Stimulated activated CD8-positive, alpha-beta memory T cell treated with anti-CD3 and anti-CD28 coated beads, Interleukin-7, amount 100 ng/mL, for 24 hours (primary cell): Measurements from ENCODE around the gene PRR22.
A peak's percentile ranks its signal among the peaks of the same experiment; 100 is the strongest.

ENCODE experiments used
- DNase-seq: peaks from one replicate; pipeline ENCODE4 v3.0.0-alpha.2; 2020; ENCODE audit warnings: low read depth

PRR22 gene

DNA sequence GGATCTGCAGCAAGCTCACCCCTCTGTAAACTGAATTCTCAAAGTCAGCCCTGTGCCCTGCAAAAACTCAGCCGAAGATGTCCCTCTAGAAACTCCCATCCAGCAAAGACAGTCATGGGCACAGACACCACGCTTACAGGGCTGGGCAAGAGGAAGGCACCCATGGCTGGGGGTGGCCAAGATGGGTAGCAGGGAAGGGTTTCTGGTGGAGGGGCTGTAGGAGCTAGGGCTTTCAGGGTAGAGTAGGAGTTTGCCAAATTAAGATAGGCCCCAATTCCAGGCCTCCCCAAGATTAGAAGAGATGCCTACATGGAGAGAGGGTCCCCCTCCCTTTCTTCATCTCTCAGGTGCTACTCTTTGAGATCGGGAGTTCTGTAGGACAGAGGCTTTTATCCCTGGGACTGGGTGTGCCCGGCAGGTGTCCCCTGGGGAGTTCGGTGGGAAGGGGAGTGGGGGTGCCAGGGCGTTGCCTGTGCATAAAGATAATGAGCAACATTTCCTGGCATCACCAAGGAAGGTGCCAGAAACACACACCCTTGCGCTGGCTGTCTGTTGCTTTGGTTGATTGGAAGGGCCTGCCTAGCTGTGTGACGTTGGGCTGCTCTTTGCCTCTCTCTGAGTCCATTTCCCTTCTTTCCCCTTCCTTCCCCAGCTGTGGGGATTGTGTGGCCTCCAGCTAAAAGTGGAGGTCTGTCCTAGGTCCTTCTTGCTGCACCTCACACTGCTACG is 29.7 kb upstream of the PRR22 start:
- DNase-seq = no peak

DNA sequence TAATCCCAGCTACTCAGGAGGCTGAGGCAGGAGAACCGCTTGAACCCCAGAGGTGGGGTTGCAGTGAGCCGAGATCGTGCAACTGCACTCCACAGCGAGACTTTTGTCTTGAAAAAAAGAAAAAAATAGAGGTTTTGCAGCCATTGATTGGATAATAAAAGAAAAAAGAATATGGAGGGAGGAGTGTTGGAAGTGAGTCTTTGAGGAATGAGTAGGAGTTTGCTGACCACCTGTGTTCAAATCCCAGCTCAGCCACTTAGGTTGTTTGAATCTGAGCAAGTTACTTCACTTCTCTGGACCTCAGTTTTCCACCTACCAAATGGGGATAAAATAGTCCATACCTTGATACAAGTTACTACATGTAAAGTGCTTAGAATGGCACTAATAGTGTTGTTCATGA is 26.6 kb upstream of the PRR22 start:
- no peak for DNase-seq

- no peak for DNase-seq
Measured at GRCh38 chr19:5809469-5809868, 24.9 kb upstream of the PRR22 start.

DNA sequence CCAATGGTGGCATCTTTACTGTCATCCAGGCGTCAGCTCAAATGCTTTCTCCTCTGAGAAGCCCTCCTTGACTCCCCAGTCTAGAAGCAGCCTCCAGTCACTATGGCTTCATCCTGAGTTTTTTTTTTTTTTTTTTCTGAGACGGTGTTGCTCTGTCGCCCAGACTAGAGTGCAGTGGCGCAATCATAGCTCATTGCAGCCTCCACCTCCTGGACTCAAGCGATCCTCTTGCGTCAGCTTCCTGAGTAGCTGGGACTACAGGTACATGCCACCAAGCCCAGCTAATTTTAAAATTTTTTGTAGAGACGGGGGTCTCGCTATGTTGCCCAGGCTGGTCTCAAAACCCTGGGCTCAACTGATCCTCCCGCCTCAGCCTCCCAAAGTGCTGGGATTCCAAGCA is 24.5 kb upstream of the PRR22 start:
- DNase-seq = no peak

DNA sequence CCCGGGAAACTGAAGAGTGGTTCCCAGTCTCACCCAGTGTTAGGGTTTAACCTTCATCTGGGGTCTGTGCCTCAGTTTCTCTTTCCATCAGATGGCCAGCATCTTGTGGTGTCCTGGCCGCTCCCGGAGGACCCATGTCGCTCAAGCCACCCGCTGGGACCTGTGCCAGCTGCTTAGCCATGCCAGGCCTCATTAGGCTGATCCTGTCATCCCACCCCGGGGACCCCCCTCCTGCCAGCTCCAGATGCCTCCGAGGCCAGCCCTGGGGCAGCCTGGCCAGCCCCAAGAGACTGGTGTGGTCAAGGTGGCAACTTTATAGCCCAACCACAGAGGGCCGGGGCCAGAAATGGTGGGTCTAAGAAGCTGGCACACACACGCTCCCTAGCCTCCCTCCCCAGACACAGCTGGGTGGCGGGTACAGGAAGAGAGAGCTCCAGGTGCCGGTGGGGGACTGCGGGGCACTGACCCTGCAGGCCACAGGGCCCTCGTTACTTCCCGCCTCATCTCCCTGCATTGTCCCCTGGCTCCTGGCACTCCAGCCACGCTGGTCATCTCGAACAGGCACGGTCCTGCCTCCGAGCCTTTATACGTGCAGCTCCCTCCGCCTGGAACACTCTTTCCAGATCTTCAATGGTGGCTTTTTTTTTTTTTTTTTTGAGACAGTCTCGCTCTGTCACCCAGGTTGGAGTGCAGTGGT is 23.7 kb upstream of the PRR22 start:
- DNase-seq = no peak

GRCh38 chr19:5806905-5807304 is 22.4 kb upstream of the PRR22 start:
- DNase-seq = no peak

- no peak for DNase-seq
Measured at GRCh38 chr19:5806133-5806489, 21.6 kb upstream of the PRR22 start.

- peak; percentile 30 for DNase-seq
Measured at GRCh38 chr19:5805462-5806132, 21.1 kb upstream of the PRR22 start.

- no peak for DNase-seq
Measured at GRCh38 chr19:5804516-5805461, 20.2 kb upstream of the PRR22 start, which contains the start of gene NRTN. TSS of gene NRTN (plus strand) at chr19:5805067. CDS start at chr19:5824166, 19,099 bp downstream.

- DNase-seq = peak; percentile 84
Measured at GRCh38 chr19:5803752-5804515, 19.4 kb upstream of the PRR22 start.

DNA sequence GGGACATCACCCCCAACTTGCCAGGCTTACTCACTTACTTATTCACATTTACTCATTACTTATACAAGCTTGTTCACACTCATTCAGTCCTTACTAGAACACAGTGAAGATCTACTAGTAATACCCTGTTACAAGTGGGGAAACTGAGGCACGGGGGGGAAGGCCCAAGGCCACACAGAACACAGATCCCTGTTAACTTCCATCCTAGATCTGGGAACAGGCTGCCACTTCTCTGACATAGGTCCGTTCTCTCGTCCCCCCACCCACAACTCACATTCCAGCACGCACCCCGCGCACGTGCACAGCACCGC is 18.9 kb upstream of the PRR22 start:
- no peak for DNase-seq

GRCh38 chr19:5801796-5802619 is 17.5 kb upstream of the PRR22 start:
- DNase-seq = no peak

DNA sequence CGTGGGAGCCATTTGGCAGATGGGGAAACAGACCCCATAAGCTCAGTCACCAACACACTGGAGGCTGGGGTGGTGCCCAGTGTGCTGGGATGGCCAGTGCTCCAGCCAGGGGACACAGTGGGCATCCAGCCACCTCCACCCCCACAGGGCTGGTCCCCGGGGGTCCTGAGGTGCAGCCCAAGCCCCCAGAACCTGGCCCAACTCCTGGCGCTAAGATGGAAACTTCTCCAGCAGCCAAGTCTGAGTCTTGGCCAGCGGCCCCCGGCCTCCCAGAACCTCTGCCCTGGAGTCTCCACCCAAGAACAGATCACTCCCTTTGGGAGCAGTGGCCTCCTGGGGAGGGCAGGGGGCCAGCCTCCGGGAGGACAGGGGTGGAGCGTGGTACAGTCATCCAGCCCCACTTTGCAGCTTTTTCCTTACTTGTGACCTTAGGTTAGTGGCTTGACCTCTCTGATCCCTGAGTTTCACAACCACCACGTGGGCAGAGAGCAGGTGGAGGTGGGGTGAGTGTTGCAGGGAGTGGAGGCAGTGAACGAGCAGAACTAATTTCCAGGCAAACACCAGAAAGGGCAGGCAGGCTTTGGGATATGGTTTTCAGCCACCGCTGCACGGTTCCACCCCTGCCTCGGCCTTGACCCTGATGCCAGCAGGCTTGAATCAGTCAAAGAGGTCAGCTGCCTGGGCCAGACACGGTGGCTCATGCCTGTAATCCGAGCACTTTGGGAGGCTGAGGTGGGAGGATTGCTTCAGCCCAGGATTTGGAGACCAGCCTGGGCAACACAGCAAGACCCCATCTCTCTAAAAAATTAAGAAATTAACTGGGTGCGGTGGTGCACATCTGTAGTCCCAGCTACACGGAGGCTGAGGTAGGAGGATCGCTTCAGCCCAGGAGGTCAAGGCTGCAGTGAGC is 16.1 kb upstream of the PRR22 start:
- no peak for DNase-seq

DNA sequence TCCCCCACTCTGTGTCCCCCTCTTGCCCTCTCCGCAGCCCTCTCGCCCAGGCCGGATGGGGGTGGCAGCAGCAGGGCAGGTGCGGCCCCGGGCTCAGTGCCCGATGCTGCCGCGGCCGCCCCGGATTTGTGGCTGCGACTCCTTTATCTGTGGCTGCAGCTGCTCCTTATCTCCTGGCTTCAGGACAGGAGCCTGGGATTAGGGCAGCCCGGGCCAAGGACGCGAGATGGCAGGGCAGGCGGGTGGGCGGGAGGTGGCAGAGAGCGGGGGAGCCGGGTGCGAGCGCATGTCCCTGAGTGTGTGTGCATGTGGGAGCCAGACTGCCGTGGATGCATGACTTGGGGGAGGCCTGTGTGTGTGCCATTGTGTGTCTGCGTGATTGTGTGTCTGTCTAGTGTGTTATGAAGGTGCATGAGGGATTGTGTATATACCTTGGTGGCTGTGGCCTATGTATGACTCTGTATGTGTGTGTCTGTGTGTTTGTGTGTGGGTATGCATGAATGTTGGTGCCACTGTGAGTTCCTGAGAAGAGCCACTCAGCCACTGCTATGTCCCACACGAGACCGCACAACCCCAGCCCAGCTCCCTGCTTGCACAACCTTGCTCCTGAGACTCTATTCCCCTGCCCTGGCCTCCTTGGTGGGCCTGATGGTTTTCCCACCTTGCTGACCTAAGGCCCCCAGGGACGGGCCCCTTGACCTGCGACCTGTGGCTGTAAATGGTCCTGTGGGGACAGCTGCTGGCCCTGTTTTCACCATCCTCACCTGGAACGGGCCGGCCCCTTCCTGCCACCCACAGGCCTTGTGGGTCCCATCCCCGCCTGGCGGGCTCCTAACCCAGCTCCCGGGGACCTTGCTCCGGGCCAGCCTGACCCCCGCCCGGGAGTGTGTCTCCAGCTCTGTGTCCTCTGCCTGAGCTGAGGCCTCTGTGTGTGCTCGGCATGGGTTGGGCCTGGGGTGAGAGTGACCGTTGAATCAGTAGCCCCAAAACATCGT is 15.0 kb upstream of the PRR22 start:
- no peak for DNase-seq

- DNase-seq = no peak
Measured at GRCh38 chr19:5798244-5798643, 13.7 kb upstream of the PRR22 start.

DNA sequence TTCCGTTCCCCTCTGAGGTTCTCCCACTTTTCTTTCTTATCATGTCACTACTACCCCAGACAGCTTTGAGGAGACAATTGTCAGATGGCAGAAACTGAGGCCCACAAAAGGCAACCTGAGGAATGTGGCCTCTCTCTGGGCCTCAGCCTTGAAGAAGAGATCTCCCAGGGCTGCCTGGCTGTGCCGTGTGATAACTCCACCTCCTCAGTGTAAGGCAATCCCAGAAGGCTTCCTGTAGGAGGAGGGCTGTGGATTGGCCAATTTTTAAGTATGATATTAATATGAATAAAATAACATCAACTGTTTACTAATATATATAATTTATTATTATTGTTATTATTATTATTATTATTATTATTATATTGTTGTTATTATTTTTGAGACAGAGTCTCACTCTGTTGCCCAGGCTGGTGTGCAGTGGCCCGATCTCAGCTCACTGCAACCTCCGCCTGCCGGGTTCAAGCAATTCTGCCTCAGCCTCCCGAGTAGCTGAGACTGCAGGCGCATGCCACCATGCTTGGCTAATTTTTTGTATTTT is 10.9 kb upstream of the PRR22 start:
- no peak for DNase-seq

GRCh38 chr19:5793188-5793587 is 8.6 kb upstream of the PRR22 start:
- DNase-seq = no peak

GRCh38 chr19:5792224-5792623 is 7.7 kb upstream of the PRR22 start:
- DNase-seq = no peak
